ENCODE data around the gene SIRT7. TPM values are rescaled to one million over a fixed set of nuclear protein-coding genes. Genes with fewer than 3 reads are reported as not detected.

SIRT7 gene
- total and polyA plus RNA-seq, 2 donors (not counting 1 experiment from before 2014, with no cell fraction given) = 3.3 to 18.7 TPM

- H3K79me2 ChIP-seq (ENCODE audit: control insufficient read depth, insufficient read depth, low read length) = peaks cover 59% of the 10 kb centered on the region
- H3K27ac ChIP-seq (ENCODE audit: insufficient read depth, low read length) = no peak overlapping the region
- H3K36me3 ChIP-seq (ENCODE audit: control insufficient read depth, insufficient read depth, low read length) = peaks cover 35% of the 10 kb centered on the region
- H3K9me3 ChIP-seq (ENCODE audit: control insufficient read depth, insufficient read depth, low read depth, low read length) = no peaks in the 10 kb centered on the region
- no peaks in the 10 kb centered on the region for H4K20me1 ChIP-seq (ENCODE audit: control insufficient read depth, extremely low read depth, insufficient read depth, low read length)
- no peak for DNase-seq (ENCODE audit: low read depth in 2 of 2)
- H3K4me2 ChIP-seq (ENCODE audit: extremely low read depth, insufficient read depth, low read length) = no peak overlapping the region
- no peak overlapping the region for H2AFZ ChIP-seq (ENCODE audit: low read length)
- peaks cover 19% of the 10 kb centered on the region for H3K4me1 ChIP-seq (ENCODE audit: control insufficient read depth, extremely low read depth, insufficient read depth, low read length)
- no peaks in the 10 kb centered on the region for H3K27me3 ChIP-seq (ENCODE audit: control insufficient read depth, insufficient read depth, low read length)
- H3K9ac ChIP-seq (ENCODE audit: insufficient read depth, low read length) = no peak overlapping the region
- H3K4me3 ChIP-seq (replicated peaks in 1 of 4; ENCODE audit: control extremely low read depth in 1 of 4, insufficient read depth in 1 of 4, low read depth in 3 of 4, low read length in 4 of 4) = no peak overlapping the region
- TF ChIP-seq CTCF (conservative IDR thresholded peaks at IDR 0.05 in 1 of 2, IDR thresholded peaks at IDR 0.05 in 1 of 2; ENCODE audit: low read depth in 1 of 2, low read length in 2 of 2) (no peak), EZH2 (IDR thresholded peaks at IDR 0.05; ENCODE audit: low read length, missing control alignments) (no peak)
Measured at GRCh38 chr17:81888105-81888987, 29.6 kb downstream of the SIRT7 start.

GRCh38 chr17:81885869-81886548 is 32.0 kb downstream of the SIRT7 start:
- Histone ChIP-seq H2AFZ (ENCODE audit: low read length) (no peak overlapping the region), H3K9ac (ENCODE audit: insufficient read depth, low read length) (no peak overlapping the region), H3K27ac (ENCODE audit: insufficient read depth, low read length) (no peak overlapping the region), H3K79me2 (ENCODE audit: control insufficient read depth, insufficient read depth, low read length) (peaks cover 47% of the 10 kb centered on the region), H3K4me1 (ENCODE audit: control insufficient read depth, extremely low read depth, insufficient read depth, low read length) (peaks cover 19% of the 10 kb centered on the region), H3K36me3 (ENCODE audit: control insufficient read depth, insufficient read depth, low read length) (peaks cover 35% of the 10 kb centered on the region), H3K4me3 (replicated peaks in 1 of 4; ENCODE audit: control extremely low read depth in 1 of 4, insufficient read depth in 1 of 4, low read depth in 3 of 4, low read length in 4 of 4) (no peak overlapping the region), H3K27me3 (ENCODE audit: control insufficient read depth, insufficient read depth, low read length) (no peaks in the 10 kb centered on the region), H3K9me3 (ENCODE audit: control insufficient read depth, insufficient read depth, low read depth, low read length) (no peaks in the 10 kb centered on the region), H3K4me2 (ENCODE audit: extremely low read depth, insufficient read depth, low read length) (no peak overlapping the region), H4K20me1 (ENCODE audit: control insufficient read depth, extremely low read depth, insufficient read depth, low read length) (no peaks in the 10 kb centered on the region)
- TF ChIP-seq CTCF (conservative IDR thresholded peaks at IDR 0.05 in 1 of 2, IDR thresholded peaks at IDR 0.05 in 1 of 2; ENCODE audit: low read depth in 1 of 2, low read length in 2 of 2) (no peak), EZH2 (IDR thresholded peaks at IDR 0.05; ENCODE audit: low read length, missing control alignments) (no peak)
- peak in 1 of 2 donors; percentile 68 for DNase-seq (ENCODE audit: low read depth in 2 of 2)

GRCh38 chr17:81885454-81885853 is 32.5 kb downstream of the SIRT7 start:
- TF ChIP-seq EZH2 (IDR thresholded peaks at IDR 0.05; ENCODE audit: low read length, missing control alignments) (no peak), CTCF (conservative IDR thresholded peaks at IDR 0.05 in 1 of 2, IDR thresholded peaks at IDR 0.05 in 1 of 2; ENCODE audit: low read depth in 1 of 2, low read length in 2 of 2) (no peak)
- H3K36me3 ChIP-seq (ENCODE audit: control insufficient read depth, insufficient read depth, low read length) = peaks cover 35% of the 10 kb centered on the region
- peaks cover 42% of the 10 kb centered on the region for H3K79me2 ChIP-seq (ENCODE audit: control insufficient read depth, insufficient read depth, low read length)

More at GRCh38 chr17:81885454-81885853, 32.5 kb downstream of the SIRT7 start:
- H2AFZ ChIP-seq (ENCODE audit: low read length) = no peak overlapping the region
- no peak overlapping the region for H3K4me3 ChIP-seq (replicated peaks in 1 of 4; ENCODE audit: control extremely low read depth in 1 of 4, insufficient read depth in 1 of 4, low read depth in 3 of 4, low read length in 4 of 4)
- H3K4me1 ChIP-seq (ENCODE audit: control insufficient read depth, extremely low read depth, insufficient read depth, low read length) = peaks cover 19% of the 10 kb centered on the region
- no peak overlapping the region for H3K4me2 ChIP-seq (ENCODE audit: extremely low read depth, insufficient read depth, low read length)
- no peaks in the 10 kb centered on the region for H4K20me1 ChIP-seq (ENCODE audit: control insufficient read depth, extremely low read depth, insufficient read depth, low read length)
- no peaks in the 10 kb centered on the region for H3K27me3 ChIP-seq (ENCODE audit: control insufficient read depth, insufficient read depth, low read length)
- no peaks in the 10 kb centered on the region for H3K9me3 ChIP-seq (ENCODE audit: control insufficient read depth, insufficient read depth, low read depth, low read length)
- no peak overlapping the region for H3K9ac ChIP-seq (ENCODE audit: insufficient read depth, low read length)
- no peak for DNase-seq (ENCODE audit: low read depth in 2 of 2)
- no peak overlapping the region for H3K27ac ChIP-seq (ENCODE audit: insufficient read depth, low read length)

Data from fibroblast of lung (primary cell).